Neural cell (in vitro differentiated cells): Measurements from ENCODE around the gene EHD1. TPM values are rescaled to one million over a fixed set of nuclear protein-coding genes. Genes with fewer than 3 reads are reported as not detected.

Experiments
- H2AFZ ChIP-seq: fragments of 200-600, 300-800 bp; sonication (generic), shearing (Covaris generic); 2 replicates; pipeline ENCODE4 v1.6.0; 2014; ENCODE audit warnings: low read depth, mild to moderate bottlenecking, antibody characterized with exemption, low read length, moderate library complexity
- H3F3A ChIP-seq: fragments of 200-600 bp; shearing (Covaris generic); 2 replicates; pipeline ENCODE4 v1.6.1; 2016; ENCODE audit warnings: mild to moderate bottlenecking, moderate library complexity, mixed read lengths, antibody characterized with exemption, low read length; ENCODE audit not compliant: insufficient read depth, poor library complexity, severe bottlenecking
- H3K27ac ChIP-seq: fragments of 200-600, 300-800 bp; sonication (generic), shearing (Covaris generic); 2 replicates; pipeline ENCODE4 v1.5.1; 2014; ENCODE audit warnings: mild to moderate bottlenecking, low read length, moderate library complexity
- H3K27me3 ChIP-seq: fragments of 300-800, 200-600 bp; sonication (generic), shearing (Covaris generic); 2 replicates; pipeline ENCODE4 v1.6.0; 2014; ENCODE audit warnings: mild to moderate bottlenecking, low read depth, low read length, moderate library complexity; ENCODE audit not compliant: insufficient read depth
- H3K36me3 ChIP-seq: fragments of 300-800, 200-600 bp; sonication (generic), shearing (Covaris generic); 2 replicates; pipeline ENCODE4 v1.5.1; 2014; ENCODE audit warnings: mild to moderate bottlenecking, antibody characterized with exemption, low read length, moderate library complexity; ENCODE audit not compliant: insufficient read depth
- H3K4me2 ChIP-seq: fragments of 300-800, 200-600 bp; sonication (generic), shearing (Covaris generic); 2 replicates; pipeline ENCODE4 v1.6.0; 2014; ENCODE audit warnings: mild to moderate bottlenecking, low read length
- H3K4me3 ChIP-seq: fragments of 300-800, 200-600 bp; sonication (generic), shearing (Covaris generic); 2 replicates; pipeline ENCODE4 v1.5.1; 2014; ENCODE audit warnings: mild to moderate bottlenecking, low read length, moderate library complexity
- H3K79me2 ChIP-seq: fragments of 200-600 bp; shearing (Covaris generic); replicated peaks from 2 replicates; pipeline ENCODE4 v1.6.0; 2014; ENCODE audit warnings: mild to moderate bottlenecking, low read length, moderate library complexity; ENCODE audit not compliant: insufficient read depth
- H3K9ac ChIP-seq: fragments of 300-800, 200-600 bp; sonication (generic), shearing (Covaris generic); 2 replicates; pipeline ENCODE4 v1.6.1; 2016; ENCODE audit warnings: mild to moderate bottlenecking, low read length, mixed read lengths
- H3K9me2 ChIP-seq: fragments of 200-600 bp; shearing (Covaris generic); 2 replicates; pipeline ENCODE4 v1.6.1; 2016; ENCODE audit warnings: mild to moderate bottlenecking, low read length, mixed read lengths; ENCODE audit not compliant: insufficient read depth
- H3K9me3 ChIP-seq: fragments of 200-600, 300-800 bp; sonication (generic), shearing (Covaris generic); 2 replicates; pipeline ENCODE4 v1.6.1; 2016; ENCODE audit warnings: mild to moderate bottlenecking, mixed run types, low read length, moderate library complexity, mixed read lengths
- H4K20me1 ChIP-seq: fragments of 200-600 bp; shearing (Covaris generic); 2 replicates; pipeline ENCODE4 v1.6.1; 2016; ENCODE audit warnings: mild to moderate bottlenecking, mixed run types; ENCODE audit not compliant: insufficient read depth
- CTCF ChIP-seq: fragments of 450-650 bp; IDR thresholded peaks from 2 replicates; pipeline ENCODE4 v1.5.1; 2014; ENCODE audit warnings: antibody characterized with exemption, mild to moderate bottlenecking, moderate library complexity; ENCODE audit not compliant: poor library complexity, severe bottlenecking
- EP300 ChIP-seq: fragments of 450-650 bp; conservative IDR thresholded peaks from 2 replicates; pipeline ENCODE4 v1.6.1; 2014; ENCODE audit warnings: antibody characterized with exemption, mild to moderate bottlenecking, moderate library complexity; ENCODE audit not compliant: poor library complexity, severe bottlenecking
- EZH2 ChIP-seq: fragments of 200-600, 300-800 bp; shearing (Covaris generic), sonication (generic); IDR thresholded peaks from 2 replicates; pipeline ENCODE4 v1.6.1; 2014; ENCODE audit warnings: antibody characterized with exemption, low read length, borderline replicate concordance, mild to moderate bottlenecking; ENCODE audit not compliant: insufficient read depth, poor library complexity, severe bottlenecking
- MXI1 ChIP-seq: fragments of 450-650 bp; conservative IDR thresholded peaks from 2 replicates; pipeline ENCODE4 v1.6.1; 2014; ENCODE audit warnings: antibody characterized with exemption, mild to moderate bottlenecking; ENCODE audit not compliant: poor library complexity, severe bottlenecking
- POLR2AphosphoS5 ChIP-seq: IDR thresholded peaks from 2 replicates; pipeline ENCODE4 v1.6.1; 2012
- RAD21 ChIP-seq: fragments of 450-650 bp; conservative IDR thresholded peaks from 2 replicates; pipeline ENCODE4 v1.6.1; 2014; ENCODE audit warnings: antibody characterized with exemption, mild to moderate bottlenecking, moderate library complexity
- REST ChIP-seq: IDR thresholded peaks from 2 replicates; pipeline ENCODE4 v1.6.1; 2012; ENCODE audit warnings: borderline replicate concordance
- SMC3 ChIP-seq: fragments of 450-650 bp; conservative IDR thresholded peaks from 2 replicates; pipeline ENCODE4 v1.6.1; 2014; ENCODE audit warnings: antibody characterized with exemption, mild to moderate bottlenecking, moderate library complexity; ENCODE audit not compliant: poor library complexity
- TAF1 ChIP-seq: IDR thresholded peaks from 2 replicates; pipeline ENCODE4 v1.6.1; 2012; ENCODE audit warnings: low read depth
- polyA plus RNA-seq: library from polyadenylated mRNA; depleted of rRNA; stranded (reverse); fragments of >200 nt; gene quantifications from 2 replicates; pipeline ENCODE4 v1.2.3, GENCODE V29; 2014

The EHD1 gene
- polyA plus RNA-seq, 1 donor from 2014 or later, result 26.4 TPM

- Histone ChIP-seq H3K4me3 (no peak overlapping the region), H4K20me1 (no peaks in the 10 kb centered on the region), H3K36me3 (no peaks in the 10 kb centered on the region), H3K27ac (no peak overlapping the region), H3K9me2 (no peaks in the 10 kb centered on the region), H3F3A (no peaks in the 10 kb centered on the region), H2AFZ (no peak overlapping the region), H3K9ac (no peak overlapping the region), H3K79me2 (no peaks in the 10 kb centered on the region), H3K27me3 (no peaks in the 10 kb centered on the region), H3K4me2 (no peak overlapping the region), H3K9me3 (no peaks in the 10 kb centered on the region)
- TF ChIP-seq EZH2 (no peak), SMC3 (no peak), RAD21 (no peak), POLR2AphosphoS5 (no peak), EP300 (no peak), MXI1 (no peak), TAF1 (no peak), REST (no peak), CTCF (no peak)
Observed at GRCh38 chr11:64905516-64906313, 27.3 kb upstream of the EHD1 start.

- no peaks in the 10 kb centered on the region for H3K36me3 ChIP-seq
- H3K9me2 ChIP-seq, result no peaks in the 10 kb centered on the region
- TF ChIP-seq MXI1 (no peak), EZH2 (no peak), POLR2AphosphoS5 (no peak), TAF1 (no peak), EP300 (no peak), SMC3 (no peak), RAD21 (no peak), REST (no peak), CTCF (no peak)
- H3K27me3 ChIP-seq, result no peaks in the 10 kb centered on the region
- no peak overlapping the region for H3K4me2 ChIP-seq
- no peak overlapping the region for H3K27ac ChIP-seq
- no peaks in the 10 kb centered on the region for H3K9me3 ChIP-seq
- no peaks in the 10 kb centered on the region for H3K79me2 ChIP-seq
- no peak overlapping the region for H3K4me3 ChIP-seq
- H3F3A ChIP-seq, result no peaks in the 10 kb centered on the region
- H3K9ac ChIP-seq, result no peak overlapping the region
- no peak overlapping the region for H2AFZ ChIP-seq
- no peaks in the 10 kb centered on the region for H4K20me1 ChIP-seq
Observed at GRCh38 chr11:64903291-64903833, 24.9 kb upstream of the EHD1 start.
